ENCODE results near the gene ZCCHC24. TPM values are rescaled to one million over a fixed set of nuclear protein-coding genes. Genes with fewer than 3 reads are reported as not detected.
A peak's percentile ranks its signal among the peaks of the same experiment; 100 is the strongest.

Gene ZCCHC24
- total and polyA plus RNA-seq, 8 donors: 9.7 to 60.3 (median 34.3) TPM

DNA sequence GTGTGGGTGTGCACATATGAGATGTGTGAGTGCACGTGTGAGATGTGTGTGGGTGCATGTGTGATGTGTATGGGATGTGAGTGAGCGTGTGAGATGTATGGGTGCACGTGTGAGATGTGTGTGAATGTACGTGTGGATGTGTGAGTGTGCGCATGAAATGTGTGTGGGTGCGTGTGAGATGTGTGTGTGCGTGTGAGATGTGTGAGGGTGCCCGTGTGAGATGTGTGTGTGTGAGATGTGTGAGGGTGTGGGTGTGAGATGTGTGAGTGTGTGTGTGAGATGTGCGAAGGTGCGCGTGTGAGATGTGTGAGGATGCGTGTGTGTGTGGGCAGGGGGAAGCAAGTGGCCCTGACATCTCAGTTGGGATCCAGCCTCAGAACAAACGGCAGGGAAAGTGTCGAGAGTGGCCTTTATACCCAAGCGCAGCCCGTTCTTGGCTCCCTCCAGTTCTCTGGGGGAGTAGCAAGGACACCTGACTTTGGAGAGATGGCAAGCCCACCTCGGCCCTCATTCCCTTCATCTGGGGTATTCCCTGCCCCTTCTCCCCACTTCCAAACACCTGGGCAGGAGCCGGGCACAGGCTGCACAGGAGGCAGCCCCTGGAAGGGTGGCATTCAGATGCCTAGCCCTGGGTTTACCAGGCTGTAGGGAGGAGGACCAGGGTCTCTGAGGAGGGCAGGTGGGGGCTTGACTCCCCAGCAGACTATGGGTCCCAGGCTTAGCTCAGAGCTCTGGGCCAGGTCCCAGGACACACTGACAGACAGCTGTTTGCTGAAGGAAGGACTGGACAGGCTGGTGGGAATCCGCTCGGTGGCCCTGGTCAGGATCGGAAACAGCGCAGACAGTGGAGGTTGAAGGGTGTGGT lies 66.5 kb downstream of the ZCCHC24 start:
- 82 to 89% (median 85%) methylated on average over 22 of the region's 22 CpGs for WGBS, 5 donors
- no peaks in the 10 kb centered on the region for H3K9me3 ChIP-seq
- intact Hi-C loops (cut with DNase I; ENCODE audit: low total_unique reads): no loop called here
- H3K4me1 ChIP-seq: peaks cover 33 to 62% (median 48%) of the 10 kb centered on the region in 4 donors
- H3K27me3 ChIP-seq: no peaks in the 10 kb centered on the region
- H3K4me3 ChIP-seq: no peak overlapping the region
- TF ChIP-seq CTCF (IDR thresholded peaks at IDR 0.05) (no peak), POLR2A (IDR thresholded peaks at IDR 0.05) (no peak), POLR2AphosphoS5 (IDR thresholded peaks at IDR 0.05) (no peak), EP300 (IDR thresholded peaks at IDR 0.05) (no peak)
- H3K27ac ChIP-seq: peak overlapping the region in 4 of 5 donors; percentile 80 to 85 (median 84)
- peak in 1 of 2 donors; percentile 20 for DNase-seq
- H3K36me3 ChIP-seq: peaks cover 0 to 1% (median under 1%) of the 10 kb centered on the region in 4 donors

DNA sequence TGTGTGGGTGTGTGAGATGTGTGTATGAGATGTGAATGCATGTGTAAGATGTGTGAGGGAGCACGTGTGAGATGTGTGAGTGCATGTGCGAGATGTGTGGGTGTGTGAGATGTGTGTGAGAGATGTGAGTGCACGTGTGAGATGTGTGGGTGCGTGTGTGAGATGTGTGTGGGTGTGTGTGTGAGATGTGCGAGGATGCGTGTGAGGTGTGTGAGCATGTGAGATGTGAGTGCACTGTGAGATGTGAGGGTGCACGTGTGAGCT lies 67.1 kb downstream of the ZCCHC24 start:
- 90 to 98% (median 93%) methylated on average over 7 of the region's 7 CpGs for WGBS, 5 donors
- H3K4me3 ChIP-seq: no peak overlapping the region
- no peaks in the 10 kb centered on the region for H3K27me3 ChIP-seq
- no peaks in the 10 kb centered on the region for H3K36me3 ChIP-seq
- TF ChIP-seq POLR2AphosphoS5 (IDR thresholded peaks at IDR 0.05): no peak
- no peak for TF ChIP-seq EP300 (IDR thresholded peaks at IDR 0.05)
- no peak for TF ChIP-seq POLR2A (IDR thresholded peaks at IDR 0.05)
- TF ChIP-seq CTCF (IDR thresholded peaks at IDR 0.05): no peak
- no peak for DNase-seq
- no peaks in the 10 kb centered on the region for H3K9me3 ChIP-seq
- intact Hi-C loops (cut with DNase I; ENCODE audit: low total_unique reads): no loop called here
- no peak overlapping the region for H3K27ac ChIP-seq
- H3K4me1 ChIP-seq: peaks cover 33 to 62% (median 48%) of the 10 kb centered on the region in 4 donors

DNA sequence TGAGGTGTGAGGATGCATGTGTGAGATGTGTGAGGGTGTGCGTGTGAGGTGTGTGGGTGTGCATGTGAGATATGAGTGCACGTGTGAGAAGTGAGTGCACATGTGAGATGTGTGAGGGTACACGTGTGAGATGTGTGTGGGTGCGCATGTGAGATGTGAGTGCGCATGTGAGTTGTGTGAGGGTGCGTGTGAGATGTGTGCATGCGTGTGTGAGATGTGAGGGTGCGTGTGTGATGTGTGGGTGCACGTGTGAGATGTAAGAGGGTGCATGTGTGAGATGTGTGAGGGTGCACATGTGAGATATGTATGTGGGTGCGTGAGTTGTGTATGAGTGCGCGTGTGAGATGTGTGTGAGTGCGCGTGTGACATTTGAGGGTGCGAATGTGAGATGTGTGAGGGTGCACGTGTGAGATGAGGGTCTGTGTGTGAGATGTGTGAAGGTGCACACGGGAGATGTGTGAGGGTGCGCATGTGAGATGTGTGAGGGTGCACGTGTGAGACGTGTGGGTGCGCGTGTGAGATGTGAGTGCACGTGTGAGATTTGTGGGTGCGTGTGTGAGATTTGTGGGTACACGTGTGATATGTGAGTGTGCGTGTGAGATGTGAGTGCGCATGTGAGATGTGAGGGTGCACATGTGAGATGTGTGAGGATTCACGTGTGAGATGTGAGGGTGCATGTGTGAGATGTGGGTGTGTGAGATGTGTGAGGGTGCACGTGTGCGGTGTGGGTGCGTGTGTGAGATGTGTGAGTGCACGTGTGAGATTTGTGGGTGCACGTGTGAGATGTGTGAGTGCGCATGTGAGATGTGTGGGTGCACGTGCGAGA lies 67.7 kb downstream of the ZCCHC24 start:
- Histone ChIP-seq H3K36me3 (no peaks in the 10 kb centered on the region), H3K4me1 (peaks cover 33 to 59% (median 46%) of the 10 kb centered on the region in 4 donors), H3K9me3 (no peaks in the 10 kb centered on the region), H3K27ac (no peak overlapping the region), H3K27me3 (no peaks in the 10 kb centered on the region), H3K4me3 (no peak overlapping the region)
- no peak for DNase-seq
- 92 to 96% (median 94%) methylated on average over 36 of the region's 36 CpGs for WGBS, 5 donors
- TF ChIP-seq EP300 (IDR thresholded peaks at IDR 0.05): no peak
- intact Hi-C loops (cut with DNase I; ENCODE audit: low total_unique reads): no loop called here

DNA sequence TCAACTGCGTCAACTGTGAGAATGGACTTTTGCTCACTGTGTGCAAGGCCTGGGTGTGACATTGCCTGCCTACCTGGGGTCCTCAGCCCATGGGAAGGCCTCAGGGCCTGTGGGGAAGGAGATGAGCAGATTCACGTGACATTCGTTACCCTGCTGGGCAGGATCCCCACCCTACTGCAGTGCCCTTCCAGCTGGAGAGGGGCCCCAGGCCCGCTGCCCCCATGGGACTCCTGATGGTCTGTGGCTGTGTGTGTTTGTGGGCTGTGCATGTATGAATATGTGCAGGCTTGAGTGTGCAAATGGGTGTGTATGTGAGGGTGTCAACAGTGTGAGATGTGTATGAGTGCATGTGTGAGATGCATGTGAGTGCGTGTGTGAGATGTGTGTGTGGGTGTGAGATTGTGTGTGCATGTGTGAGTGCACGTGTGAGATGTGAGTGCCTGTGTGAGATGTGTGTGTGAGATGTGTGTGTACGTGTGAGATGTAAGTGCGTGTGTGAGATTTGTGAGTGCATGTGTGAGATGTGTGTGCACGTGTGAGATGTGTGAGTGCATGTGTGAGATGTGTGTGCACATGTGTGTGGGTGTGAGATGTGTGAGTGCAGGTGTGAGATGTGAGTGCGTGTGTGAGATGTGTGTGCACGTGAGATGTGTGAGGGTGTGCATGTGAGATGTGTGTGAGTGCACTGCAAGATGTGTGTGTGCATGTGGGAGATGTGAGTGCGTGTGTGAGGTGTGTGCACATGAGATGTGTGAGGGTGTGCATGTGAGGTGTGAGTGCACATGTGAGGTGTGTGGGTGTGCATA lies 68.5 kb downstream of the ZCCHC24 start:
- no peak overlapping the region for H3K4me3 ChIP-seq
- H3K4me1 ChIP-seq: peaks cover 29 to 50% (median 40%) of the 10 kb centered on the region in 4 donors
- WGBS, 5 donors: 91 to 98% (median 95%) methylated on average over 12 of the region's 12 CpGs
- H3K36me3 ChIP-seq: no peaks in the 10 kb centered on the region
- H3K27me3 ChIP-seq: no peaks in the 10 kb centered on the region
- intact Hi-C loops (cut with DNase I; ENCODE audit: low total_unique reads): no loop called here
- TF ChIP-seq CTCF (IDR thresholded peaks at IDR 0.05) (no peak), EP300 (IDR thresholded peaks at IDR 0.05) (no peak), POLR2AphosphoS5 (IDR thresholded peaks at IDR 0.05) (no peak), POLR2A (IDR thresholded peaks at IDR 0.05) (no peak)
- no peaks in the 10 kb centered on the region for H3K9me3 ChIP-seq
- no peak overlapping the region for H3K27ac ChIP-seq
- DNase-seq: no peak

All from stomach (tissue), 9 donors.